A673 (cell line): ENCODE measurements around the gene TAX1BP1. TPM values are rescaled to one million over a fixed set of nuclear protein-coding genes. Genes with fewer than 3 reads are reported as not detected.
"Not testable (repeated sequence)": the region's sequence is repeated elsewhere in the genome, so short reads cannot be mapped to it uniquely, and the experiment has no call there.

Experiments
- BruUV-seq: library from RNA; stranded (reverse); fragments of 400-500 nt; replicated peaks from 2 replicates; lab custom pipeline; 2021; lab: Mats Ljungman, UMichigan
- CTCF ChIA-PET: fragments of 300-600 bp; sonication (Branson Sonifier 250); formaldehyde crosslinking; loops from one replicate; lab custom pipeline; 2022; ENCODE audit warnings: antibody characterized with exemption; lab: Charles Lee
- POLR2A ChIA-PET: fragments of 300-600 bp; sonication (Branson Sonifier 250); formaldehyde crosslinking; loops from one replicate; lab custom pipeline; 2022; ENCODE audit warnings: antibody characterized with exemption; ENCODE audit not compliant: low non-redundant PET; lab: Charles Lee
- DNase-seq: peaks from one replicate; pipeline ENCODE4 v3.0.0-alpha.2; 2015; ENCODE audit warnings: low spot score
- H3K27ac ChIP-seq: fragments of 200-600 bp; sonication (generic); 2 replicates; pipeline ENCODE4 v1.5.1; 2016; ENCODE audit warnings: mixed run types, low read depth, mild to moderate bottlenecking, mixed read lengths, antibody characterized with exemption, low read length; ENCODE audit not compliant: poor library complexity, severe bottlenecking
- H3K27me3 ChIP-seq: fragments of 200-600 bp; sonication (generic); replicated peaks from 2 replicates; pipeline ENCODE4 v1.6.1; 2017; ENCODE audit warnings: mixed run types, low read depth, mild to moderate bottlenecking, mixed read lengths, antibody characterized with exemption, low read length; ENCODE audit not compliant: insufficient read depth, poor library complexity
- H3K36me3 ChIP-seq: fragments of 200-600 bp; sonication (generic); 2 replicates; pipeline ENCODE4 v1.6.1; 2016; ENCODE audit warnings: mixed run types, mild to moderate bottlenecking, mixed read lengths, antibody characterized with exemption, low read length; ENCODE audit not compliant: insufficient read depth, poor library complexity, severe bottlenecking
- H3K4me1 ChIP-seq: fragments of 200-600 bp; sonication (generic); 2 replicates; pipeline ENCODE4 v1.6.1; 2017; ENCODE audit warnings: mixed run types, mild to moderate bottlenecking, mixed read lengths, antibody characterized with exemption, low read length; ENCODE audit not compliant: insufficient read depth, poor library complexity, severe bottlenecking
- H3K4me3 ChIP-seq: fragments of 200-600 bp; sonication (generic); 2 replicates; pipeline ENCODE4 v1.5.1; 2016; ENCODE audit warnings: low read depth, mixed run types, mild to moderate bottlenecking, mixed read lengths, low read length; ENCODE audit not compliant: poor library complexity, severe bottlenecking
- H3K9me3 ChIP-seq: fragments of 200-600 bp; sonication (generic); 2 replicates; pipeline ENCODE4 v1.6.1; 2016; ENCODE audit warnings: mixed run types, low read depth, mild to moderate bottlenecking, mixed read lengths, antibody characterized with exemption, low read length; ENCODE audit not compliant: poor library complexity, severe bottlenecking
- EZH2 ChIP-seq: fragments of 200-600 bp; sonication (generic); IDR thresholded peaks from 2 replicates; pipeline ENCODE4 v1.6.1; 2017; ENCODE audit warnings: borderline replicate concordance, low read depth, mild to moderate bottlenecking, mixed read lengths, antibody characterized with exemption, low read length; ENCODE audit not compliant: poor library complexity, severe bottlenecking
- intact Hi-C: fragments of 100-400 bp; cut with micrococcal nuclease; formaldehyde crosslinking; loops from one replicate; pipeline ENCODE4 v1.10.0; 2022; ENCODE audit not compliant: unreplicated experiment
- total RNA-seq: library from RNA; stranded (reverse); gene quantifications from 2 replicates; pipeline ENCODE4 v1.2.3, GENCODE V29; 2021
- TF ChIP-seq, protein P1 (sequence below): fragments of 300-800, 200-600 bp; sonication (generic); conservative IDR thresholded peaks from 2 replicates; pipeline ENCODE4 v1.5.1; 2017; ENCODE audit warnings: low read depth, mild to moderate bottlenecking, antibody characterized with exemption, low read length, moderate library complexity, mixed read lengths

TAX1BP1 gene
- total RNA-seq, 1 experiment from 2014 or later: 54.0 TPM

DNA sequence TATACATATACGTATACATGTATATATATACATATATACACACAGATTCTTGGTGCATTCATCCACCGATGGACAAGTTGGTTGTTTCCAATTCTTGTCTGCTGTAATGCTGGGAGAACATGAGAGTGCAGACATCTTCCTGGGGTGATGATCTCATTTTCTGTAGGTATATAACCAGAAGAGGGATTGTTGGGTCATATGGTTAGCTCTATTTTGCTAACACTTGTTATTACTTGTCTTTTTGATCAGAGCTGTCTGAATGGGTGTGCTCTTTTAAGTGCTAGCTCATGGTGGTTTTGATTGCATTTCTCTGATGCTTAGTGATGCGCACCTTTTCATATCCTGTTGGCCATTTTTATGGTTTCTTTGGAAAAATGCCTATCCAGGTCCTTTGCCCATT is 106.4 kb downstream of the TAX1BP1 start:
- intact Hi-C loops: no loop called here
- Histone ChIP-seq H3K27me3 (no peaks in the 10 kb centered on the region), H3K36me3 (no peaks in the 10 kb centered on the region), H3K4me1 (no peaks in the 10 kb centered on the region), H3K4me3 (no peak overlapping the region), H3K9me3 (no peaks in the 10 kb centered on the region), H3K27ac (no peak overlapping the region)
- ChIA-PET POLR2A (no interaction called here), CTCF (interaction anchor here (0.7 kb wide), 1 partner anchor 273 kb away, joined by 5 read pairs; no protein-coding TSS in a partner anchor)
- DNase-seq: no peak
- no TSS peak for BruUV-seq
- TF ChIP-seq, protein P1, sequence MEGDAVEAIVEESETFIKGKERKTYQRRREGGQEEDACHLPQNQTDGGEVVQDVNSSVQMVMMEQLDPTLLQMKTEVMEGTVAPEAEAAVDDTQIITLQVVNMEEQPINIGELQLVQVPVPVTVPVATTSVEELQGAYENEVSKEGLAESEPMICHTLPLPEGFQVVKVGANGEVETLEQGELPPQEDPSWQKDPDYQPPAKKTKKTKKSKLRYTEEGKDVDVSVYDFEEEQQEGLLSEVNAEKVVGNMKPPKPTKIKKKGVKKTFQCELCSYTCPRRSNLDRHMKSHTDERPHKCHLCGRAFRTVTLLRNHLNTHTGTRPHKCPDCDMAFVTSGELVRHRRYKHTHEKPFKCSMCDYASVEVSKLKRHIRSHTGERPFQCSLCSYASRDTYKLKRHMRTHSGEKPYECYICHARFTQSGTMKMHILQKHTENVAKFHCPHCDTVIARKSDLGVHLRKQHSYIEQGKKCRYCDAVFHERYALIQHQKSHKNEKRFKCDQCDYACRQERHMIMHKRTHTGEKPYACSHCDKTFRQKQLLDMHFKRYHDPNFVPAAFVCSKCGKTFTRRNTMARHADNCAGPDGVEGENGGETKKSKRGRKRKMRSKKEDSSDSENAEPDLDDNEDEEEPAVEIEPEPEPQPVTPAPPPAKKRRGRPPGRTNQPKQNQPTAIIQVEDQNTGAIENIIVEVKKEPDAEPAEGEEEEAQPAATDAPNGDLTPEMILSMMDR: no peak
- TF ChIP-seq EZH2: no peak

DNA sequence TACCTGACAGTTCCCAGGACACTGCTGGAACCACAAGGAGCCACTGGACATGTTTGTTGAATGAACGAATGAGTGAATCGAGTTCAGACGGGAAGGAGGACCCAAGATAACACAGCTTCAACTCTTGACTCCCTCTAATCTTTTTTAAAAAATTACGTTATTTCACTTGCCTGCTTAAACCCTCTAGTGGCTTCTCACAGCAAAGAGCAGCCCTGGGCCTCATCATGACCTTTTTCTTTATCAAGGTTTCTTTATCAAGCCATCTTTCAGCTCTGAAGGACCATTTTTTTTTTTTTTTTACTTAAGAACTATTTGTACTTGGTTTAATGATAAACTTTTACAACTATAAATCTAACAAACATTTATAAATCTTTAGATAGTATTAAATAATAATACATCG is 110.6 kb downstream of the TAX1BP1 start:
- Histone ChIP-seq H3K4me1 (no peaks in the 10 kb centered on the region), H3K27ac (no peak overlapping the region), H3K4me3 (no peak overlapping the region), H3K9me3 (no peaks in the 10 kb centered on the region), H3K36me3 (no peaks in the 10 kb centered on the region), H3K27me3 (peaks cover 2% of the 10 kb centered on the region)
- intact Hi-C loops: no loop called here
- no peak for DNase-seq
- no TSS peak for BruUV-seq
- TF ChIP-seq, protein P1: no peak
- TF ChIP-seq EZH2: no peak
- CTCF ChIA-PET: no interaction called here
- POLR2A ChIA-PET: no interaction called here

DNA sequence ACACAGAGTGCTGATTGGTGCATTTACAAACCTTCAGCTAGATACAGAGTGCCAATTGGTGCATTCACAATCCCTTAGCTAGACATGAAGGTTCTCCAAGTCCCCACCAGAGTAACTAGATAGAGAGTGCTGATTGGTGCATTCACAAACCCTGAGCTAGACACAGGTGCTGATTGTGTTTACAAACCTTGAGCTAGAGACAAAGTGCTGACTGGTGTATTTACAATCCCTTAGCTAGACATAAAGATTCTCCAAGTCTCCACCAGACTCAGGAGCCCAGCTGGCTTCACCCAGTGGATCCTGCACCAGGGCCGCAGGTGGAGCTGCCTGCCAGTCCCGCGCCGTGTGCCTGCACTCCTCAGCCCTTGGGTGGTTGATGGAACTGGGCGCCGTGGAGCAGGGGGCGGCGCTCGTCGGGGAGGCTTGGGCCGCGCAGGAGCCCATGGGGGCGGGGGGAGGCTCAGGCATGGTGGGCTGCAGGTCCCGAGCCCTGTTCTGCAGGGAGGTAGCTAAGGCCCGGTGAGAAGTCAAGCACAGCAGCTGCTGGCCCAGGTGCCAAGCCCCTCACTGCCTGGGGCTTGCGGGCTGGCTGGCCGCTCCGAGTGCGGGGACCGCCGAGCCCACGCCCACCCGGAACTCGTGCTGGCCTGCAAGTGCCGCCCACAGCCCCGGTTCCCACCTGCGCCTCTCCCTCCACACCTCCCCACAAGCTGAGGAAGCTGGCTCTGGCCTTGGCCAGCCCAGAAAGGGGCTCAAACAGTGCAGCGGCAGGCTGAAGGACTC is 116.9 kb downstream of the TAX1BP1 start:
- intact Hi-C loops, H3K4me1 ChIP-seq, H3K36me3 ChIP-seq, H3K9me3 ChIP-seq, H3K27me3 ChIP-seq, POLR2A ChIA-PET, H3K27ac ChIP-seq, DNase-seq, H3K4me3 ChIP-seq, CTCF ChIA-PET, BruUV-seq: not testable (repeated sequence)

- Histone ChIP-seq H3K27ac (no peak overlapping the region), H3K36me3 (no peaks in the 10 kb centered on the region), H3K4me3 (no peak overlapping the region), H3K9me3 (no peaks in the 10 kb centered on the region), H3K4me1 (no peaks in the 10 kb centered on the region), H3K27me3 (peaks cover 11% of the 10 kb centered on the region)
- CTCF ChIA-PET: interaction anchor here (0.6 kb wide), 1 partner anchor 37 kb away, joined by 3 read pairs; no protein-coding TSS in a partner anchor
- BruUV-seq: no TSS peak
- no peak for TF ChIP-seq EZH2
- TF ChIP-seq, protein P1: no peak
- no peak for DNase-seq
- intact Hi-C loops: no loop called here
- POLR2A ChIA-PET: no interaction called here
Observed at GRCh38 chr7:27860800-27861199, 120.8 kb downstream of the TAX1BP1 start.
